Nephron progenitor cell (in vitro differentiated cells): Measurements from ENCODE around the gene ARID3B.

Source experiments
- DNase-seq: peaks from one replicate; pipeline ENCODE4 v3.0.0; 2021
- H3K27ac Mint-ChIP-seq: 2 replicates; pipeline ENCODE4 v1.8.0; 2021; ENCODE audit warnings: mild to moderate bottlenecking, moderate library complexity, mixed read lengths
- H3K27me3 Mint-ChIP-seq: 2 replicates; pipeline ENCODE4 v1.8.0; 2021; ENCODE audit warnings: mild to moderate bottlenecking, low read depth, mixed read lengths; ENCODE audit not compliant: poor library complexity
- H3K36me3 Mint-ChIP-seq: 2 replicates; pipeline ENCODE4 v1.8.0; 2021; ENCODE audit warnings: low read depth, mixed read lengths
- H3K4me1 Mint-ChIP-seq: 2 replicates; pipeline ENCODE4 v1.8.0; 2021; ENCODE audit warnings: mixed read lengths
- H3K4me3 Mint-ChIP-seq: 2 replicates; pipeline ENCODE4 v1.8.0; 2021; ENCODE audit warnings: mild to moderate bottlenecking, moderate library complexity, mixed read lengths
- H3K9me3 Mint-ChIP-seq: 2 replicates; pipeline ENCODE4 v1.8.0; 2021; ENCODE audit warnings: mild to moderate bottlenecking, moderate library complexity, mixed read lengths
- TF ChIP-seq, protein P1 (sequence below): fragments of 200-600 bp; sonication (generic); IDR thresholded peaks from 2 replicates; pipeline ENCODE4 v1.5.0; 2021; ENCODE audit warnings: antibody characterized with exemption

ARID3B gene

DNA sequence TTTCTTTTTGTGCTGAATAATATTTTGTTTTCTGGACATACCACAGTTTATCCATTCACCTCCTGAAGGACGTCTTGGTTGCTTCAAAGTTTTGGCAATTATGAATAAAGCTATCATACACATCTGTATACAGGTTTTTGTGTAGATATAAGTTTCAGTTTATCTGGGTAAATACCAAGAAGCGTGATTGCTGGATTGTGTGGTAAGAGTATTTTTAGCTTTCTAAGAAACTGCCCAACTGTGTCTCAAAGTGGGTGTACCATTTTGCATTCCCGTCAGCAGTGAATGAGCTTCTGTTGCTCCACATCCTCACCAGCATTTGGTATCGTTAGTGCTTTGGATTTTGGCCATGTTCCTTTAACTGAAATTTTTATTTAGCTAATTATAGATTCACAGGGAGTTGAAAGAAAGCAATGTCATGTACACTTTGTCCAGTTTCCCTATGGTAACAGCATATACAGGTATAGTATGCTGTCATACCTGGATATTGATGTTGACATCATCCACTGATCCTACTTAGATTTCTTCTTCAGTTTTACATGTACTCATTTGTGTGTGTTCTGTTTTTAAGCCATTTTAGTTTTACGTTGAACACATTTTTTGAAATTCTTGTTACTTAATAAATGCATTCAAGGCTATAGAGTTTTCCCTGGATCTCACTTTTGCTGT is 11.9 kb downstream of the ARID3B start:
- H3K9me3 Mint-ChIP-seq, result peaks cover 4% of the 10 kb centered on the region
- H3K4me3 Mint-ChIP-seq, result no peak overlapping the region
- peaks cover 86% of the 10 kb centered on the region for H3K36me3 Mint-ChIP-seq
- TF ChIP-seq, protein P1, sequence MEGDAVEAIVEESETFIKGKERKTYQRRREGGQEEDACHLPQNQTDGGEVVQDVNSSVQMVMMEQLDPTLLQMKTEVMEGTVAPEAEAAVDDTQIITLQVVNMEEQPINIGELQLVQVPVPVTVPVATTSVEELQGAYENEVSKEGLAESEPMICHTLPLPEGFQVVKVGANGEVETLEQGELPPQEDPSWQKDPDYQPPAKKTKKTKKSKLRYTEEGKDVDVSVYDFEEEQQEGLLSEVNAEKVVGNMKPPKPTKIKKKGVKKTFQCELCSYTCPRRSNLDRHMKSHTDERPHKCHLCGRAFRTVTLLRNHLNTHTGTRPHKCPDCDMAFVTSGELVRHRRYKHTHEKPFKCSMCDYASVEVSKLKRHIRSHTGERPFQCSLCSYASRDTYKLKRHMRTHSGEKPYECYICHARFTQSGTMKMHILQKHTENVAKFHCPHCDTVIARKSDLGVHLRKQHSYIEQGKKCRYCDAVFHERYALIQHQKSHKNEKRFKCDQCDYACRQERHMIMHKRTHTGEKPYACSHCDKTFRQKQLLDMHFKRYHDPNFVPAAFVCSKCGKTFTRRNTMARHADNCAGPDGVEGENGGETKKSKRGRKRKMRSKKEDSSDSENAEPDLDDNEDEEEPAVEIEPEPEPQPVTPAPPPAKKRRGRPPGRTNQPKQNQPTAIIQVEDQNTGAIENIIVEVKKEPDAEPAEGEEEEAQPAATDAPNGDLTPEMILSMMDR, result no peak
- H3K4me1 Mint-ChIP-seq, result peaks cover 32% of the 10 kb centered on the region
- DNase-seq, result no peak
- no peaks in the 10 kb centered on the region for H3K27me3 Mint-ChIP-seq
- H3K27ac Mint-ChIP-seq, result no peak overlapping the region

DNA sequence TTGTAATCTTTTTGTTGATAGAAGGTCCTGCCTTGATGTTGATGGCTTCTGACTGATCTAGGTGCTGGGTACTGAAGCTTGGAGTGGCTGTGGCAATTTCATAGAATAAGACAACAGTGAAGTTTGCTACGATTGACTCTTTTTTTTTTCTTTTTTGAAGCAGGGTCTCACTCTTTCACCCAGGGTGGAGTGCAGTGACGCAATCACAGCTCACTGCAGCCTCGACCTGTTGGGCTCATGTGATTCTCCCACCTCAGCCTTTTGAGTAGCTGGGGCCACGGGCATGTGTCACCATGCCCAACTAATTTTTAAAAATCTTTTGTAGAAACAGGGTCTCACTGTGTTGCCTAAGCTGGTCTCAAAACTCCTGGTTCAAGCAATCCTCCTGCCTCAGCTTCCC is 14.2 kb downstream of the ARID3B start:
- TF ChIP-seq, protein P1, result no peak
- Mint-ChIP-seq H3K9me3 (peaks cover 4% of the 10 kb centered on the region), H3K27ac (no peak overlapping the region), H3K4me3 (no peak overlapping the region), H3K4me1 (peaks cover 38% of the 10 kb centered on the region), H3K27me3 (no peaks in the 10 kb centered on the region), H3K36me3 (peaks cover 81% of the 10 kb centered on the region)
- DNase-seq, result no peak

DNA sequence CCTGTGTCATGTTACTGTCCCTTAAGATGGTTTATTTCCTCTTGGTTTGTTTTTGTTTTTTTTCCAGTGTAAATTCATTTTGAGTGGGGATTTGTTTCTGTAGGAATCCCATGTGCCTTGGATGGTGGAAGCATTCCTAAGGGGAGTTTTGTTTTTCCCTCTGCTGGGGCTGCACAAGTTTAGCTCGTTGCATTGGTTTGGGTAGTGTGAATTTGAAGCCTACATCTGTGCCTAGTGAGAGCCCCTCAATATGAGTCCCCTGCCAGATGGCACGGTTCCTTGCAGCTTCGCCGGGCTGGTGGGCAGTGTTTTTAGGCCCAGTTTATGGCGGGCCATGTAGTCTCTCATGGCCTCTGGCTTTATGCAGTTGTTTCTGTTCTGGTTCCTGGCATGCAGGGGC is 17.7 kb downstream of the ARID3B start:
- Mint-ChIP-seq H3K27me3 (no peaks in the 10 kb centered on the region), H3K4me1 (peaks cover 26% of the 10 kb centered on the region), H3K36me3 (peaks cover 80% of the 10 kb centered on the region), H3K27ac (peak overlapping the region; percentile 89), H3K4me3 (no peak overlapping the region), H3K9me3 (no peaks in the 10 kb centered on the region)
- TF ChIP-seq, protein P1, result no peak
- DNase-seq, result no peak

DNA sequence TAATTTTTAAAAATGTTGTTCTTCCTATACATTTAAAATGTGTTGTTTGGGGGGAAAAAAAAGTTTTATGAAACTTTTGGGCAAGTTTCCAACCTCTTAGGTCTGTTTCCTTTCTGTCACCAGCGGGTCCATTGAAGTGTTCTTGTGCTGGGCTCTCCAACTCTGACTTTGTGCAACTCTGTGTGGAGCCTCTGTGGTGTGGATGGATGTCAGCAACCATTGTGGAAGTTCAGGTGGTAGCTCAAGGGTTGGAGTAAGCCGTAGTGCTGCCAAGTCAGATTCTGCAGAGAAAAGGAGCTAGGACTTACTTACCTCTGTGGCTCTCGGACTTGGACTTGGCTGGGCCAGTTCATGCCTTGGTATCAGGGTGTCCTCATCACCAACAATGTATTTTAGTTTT is 22.4 kb downstream of the ARID3B start:
- TF ChIP-seq, protein P1, result no peak
- Mint-ChIP-seq H3K36me3 (peaks cover 69% of the 10 kb centered on the region), H3K9me3 (no peaks in the 10 kb centered on the region), H3K27ac (no peak overlapping the region), H3K27me3 (peaks cover 5% of the 10 kb centered on the region), H3K4me3 (no peak overlapping the region), H3K4me1 (peaks cover 49% of the 10 kb centered on the region)
- DNase-seq, result no peak

DNA sequence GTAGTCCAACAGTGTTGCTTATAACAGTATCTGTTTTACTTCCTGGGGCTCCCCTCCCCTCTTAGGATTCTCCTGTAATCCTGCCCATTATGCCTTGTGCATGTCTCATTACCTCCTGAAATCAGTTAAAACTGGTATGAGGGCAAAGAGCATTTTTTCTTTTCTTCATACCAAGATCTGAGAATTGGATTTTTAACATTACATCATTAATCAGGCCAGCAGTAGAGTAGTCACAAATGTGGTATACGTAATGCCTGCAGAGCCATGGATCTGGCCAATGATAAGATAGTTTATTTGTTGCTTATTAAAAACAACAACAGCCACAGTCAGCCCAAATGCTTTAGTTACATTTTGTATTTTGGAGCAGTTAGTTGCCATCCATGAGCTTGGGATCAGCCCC is 23.2 kb downstream of the ARID3B start:
- no peak overlapping the region for H3K27ac Mint-ChIP-seq
- H3K4me3 Mint-ChIP-seq, result no peak overlapping the region
- H3K9me3 Mint-ChIP-seq, result no peaks in the 10 kb centered on the region
- peaks cover 62% of the 10 kb centered on the region for H3K36me3 Mint-ChIP-seq
- H3K4me1 Mint-ChIP-seq, result peaks cover 49% of the 10 kb centered on the region
- peaks cover 5% of the 10 kb centered on the region for H3K27me3 Mint-ChIP-seq
- no peak for DNase-seq
- TF ChIP-seq, protein P1, result no peak
